ENCODE measurements around the gene PROM1. TPM values are rescaled to one million over a fixed set of nuclear protein-coding genes. Genes with fewer than 3 reads are reported as not detected.

PROM1 gene
- total and polyA plus RNA-seq, 2 of the 13 experiments (the other 11 are each of a cell fraction or from before 2014, with no cell fraction given): 3.9 to 16.4 TPM

DNA sequence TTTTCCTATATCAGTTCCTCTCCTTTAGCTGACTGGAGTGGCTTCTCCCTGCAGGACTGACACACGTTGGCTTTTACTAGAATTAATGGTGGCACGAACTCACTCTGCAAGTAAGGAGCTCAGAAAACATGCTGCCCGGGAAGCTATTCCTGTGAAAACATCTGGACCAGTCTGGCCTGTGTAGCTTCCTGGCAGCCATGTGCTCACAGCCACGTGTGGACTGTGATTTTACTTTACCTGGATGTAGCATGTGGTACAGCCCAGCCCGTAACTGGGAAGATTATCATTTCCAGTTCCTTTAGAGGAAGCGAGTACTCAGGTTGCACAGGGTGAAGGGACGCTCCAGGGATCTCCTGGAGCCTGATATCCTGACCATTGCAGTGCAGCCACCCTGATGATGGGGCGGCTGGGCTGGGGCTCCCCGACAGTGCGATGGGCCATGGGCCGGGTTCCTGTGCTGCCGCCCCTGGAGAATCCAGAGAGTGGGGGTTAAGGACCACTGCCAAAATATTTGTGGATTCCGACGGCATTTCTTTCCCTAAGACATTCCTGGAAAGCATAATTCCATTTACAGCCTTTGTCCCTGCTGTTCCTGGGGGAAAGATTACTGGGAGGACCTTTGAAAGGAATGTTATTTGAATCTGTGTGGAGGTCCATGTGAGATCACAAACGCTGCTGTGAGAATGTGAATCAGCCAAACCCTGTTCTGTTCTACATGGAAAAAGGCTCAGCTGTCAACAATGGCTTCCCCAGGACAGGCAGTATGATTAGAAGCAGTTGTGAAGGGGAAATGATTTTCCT lies 35.0 kb downstream of the PROM1 start:
- no peaks in the 10 kb centered on the region for H3K9me3 ChIP-seq (ENCODE audit: low read length)
- no peak overlapping the region for H3K9ac ChIP-seq (ENCODE audit: insufficient read depth, low read depth, low read length)
- intact Hi-C loops (cut with micrococcal nuclease; ENCODE audit: unreplicated experiment) (no loop called here), in situ Hi-C loops (cut with HindIII; ENCODE audit: extremely low pct_ligation_motif_present, low pct_unique_long_range_greater_than_20kb) (no loop called here)
- no peak for DNase-seq (ENCODE audit: low spot score)
- H3K4me3 ChIP-seq (replicated peaks in 1 of 3; ENCODE audit: insufficient read depth in 1 of 3, low read depth in 2 of 3, low read length in 3 of 3): no peak overlapping the region
- H4K20me1 ChIP-seq (ENCODE audit: insufficient read depth, low read length): no peaks in the 10 kb centered on the region
- ChIA-PET CTCF (ENCODE audit: low intra/inter-chr PET ratio, low total read pairs) (no interaction called here), POLR2A (no interaction called here)
- H3K27ac ChIP-seq (ENCODE audit: extremely low read length, insufficient read depth, low read length): no peak overlapping the region
- no peak overlapping the region for H3K4me2 ChIP-seq (ENCODE audit: low read depth, low read length)
- no peak overlapping the region for H2AFZ ChIP-seq (ENCODE audit: low read length)
- H3K79me2 ChIP-seq (ENCODE audit: insufficient read depth, low read length): no peaks in the 10 kb centered on the region
- FAIRE-seq: no peak
- no peak for TF ChIP-seq FOXA1 (IDR thresholded peaks at IDR 0.05)
- no peak for TF ChIP-seq FOXA1 (CRISPR knock-in tag; IDR thresholded peaks at IDR 0.05)
- peak; percentile 65 for TF ChIP-seq BCL6 (CRISPR knock-in tag; IDR thresholded peaks at IDR 0.05)
- TF ChIP-seq ZNF17 (CRISPR knock-in tag; IDR thresholded peaks at IDR 0.05): no peak
- TF ChIP-seq, protein P1, sequence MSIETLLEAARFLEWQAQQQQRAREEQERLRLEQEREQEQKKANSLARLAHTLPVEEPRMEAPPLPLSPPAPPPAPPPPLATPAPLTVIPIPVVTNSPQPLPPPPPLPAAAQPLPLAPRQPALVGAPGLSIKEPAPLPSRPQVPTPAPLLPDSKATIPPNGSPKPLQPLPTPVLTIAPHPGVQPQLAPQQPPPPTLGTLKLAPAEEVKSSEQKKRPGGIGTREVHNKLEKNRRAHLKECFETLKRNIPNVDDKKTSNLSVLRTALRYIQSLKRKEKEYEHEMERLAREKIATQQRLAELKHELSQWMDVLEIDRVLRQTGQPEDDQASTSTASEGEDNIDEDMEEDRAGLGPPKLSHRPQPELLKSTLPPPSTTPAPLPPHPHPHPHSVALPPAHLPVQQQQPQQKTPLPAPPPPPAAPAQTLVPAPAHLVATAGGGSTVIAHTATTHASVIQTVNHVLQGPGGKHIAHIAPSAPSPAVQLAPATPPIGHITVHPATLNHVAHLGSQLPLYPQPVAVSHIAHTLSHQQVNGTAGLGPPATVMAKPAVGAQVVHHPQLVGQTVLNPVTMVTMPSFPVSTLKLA (IDR thresholded peaks at IDR 0.05): peak; percentile 81
- no peak for TF ChIP-seq U2AF2 (IDR thresholded peaks at IDR 0.05; ENCODE audit: low read depth, low read length)
- no peak for TF ChIP-seq ZNF496 (CRISPR knock-in tag; IDR thresholded peaks at IDR 0.05; ENCODE audit: insufficient replicate concordance)
- no peak for TF ChIP-seq ZNF670 (CRISPR knock-in tag; IDR thresholded peaks at IDR 0.05; ENCODE audit: borderline replicate concordance)
- TF ChIP-seq BRCA1 (CRISPR knock-in tag; IDR thresholded peaks at IDR 0.05): no peak
- no peak for TF ChIP-seq ZBTB38 (CRISPR knock-in tag; IDR thresholded peaks at IDR 0.05)
- no peaks in the 10 kb centered on the region for H3K36me3 ChIP-seq (replicated peaks in 1 of 2; ENCODE audit: control insufficient read depth in 1 of 2, insufficient read depth in 2 of 2, low read length in 2 of 2)
- 57% methylated on average over 8 of the region's 15 CpGs for WGBS (ENCODE audit: low lambda C conversion rate)
- H3K4me1 ChIP-seq (ENCODE audit: insufficient read depth, low read length): no peaks in the 10 kb centered on the region
- H3K27me3 ChIP-seq (ENCODE audit: control insufficient read depth in 1 of 2, insufficient read depth in 2 of 2, low read length in 2 of 2): no peaks in the 10 kb centered on the region; a peak in 1 of 5 replicates
- ATAC-seq: no peak
- no TSS peak for BruUV-seq (replicated peaks)

All from HepG2 (cell line).